K562 (cell line): ENCODE measurements around the gene LDLRAD1. TPM values are rescaled to one million over a fixed set of nuclear protein-coding genes. Genes with fewer than 3 reads are reported as not detected.

Experiments
- ARID1B ChIP-seq: fragments of 450-650 bp; IDR thresholded peaks from 2 replicates; pipeline ENCODE4 v1.6.1; 2016; ENCODE audit warnings: antibody characterized with exemption, mild to moderate bottlenecking, inconsistent platforms
- ARNT ChIP-seq, 2 experiments: fragments of 450-650 bp; IDR thresholded peaks; 2 replicates each; pipeline ENCODE4 v1.6.1; 2016; ENCODE audit warnings: mild to moderate bottlenecking in 1 of 2
- ATF4 ChIP-seq: fragments of 450-650 bp; formaldehyde crosslinking; IDR thresholded peaks from 2 replicates; pipeline ENCODE4 v1.4.0; 2022; ENCODE audit warnings: mild to moderate bottlenecking, moderate library complexity
- BDP1 ChIP-seq: IDR thresholded peaks from 3 replicates; pipeline ENCODE4 v1.6.1; 2011; ENCODE audit not compliant: insufficient read length, insufficient read depth
- CBFA2T3 ChIP-seq: fragments of 450-650 bp; IDR thresholded peaks from 2 replicates; pipeline ENCODE4 v1.6.1; 2017
- CBX2 ChIP-seq: fragments of 200-600 bp; sonication (generic); IDR thresholded peaks from one replicate; pipeline ENCODE4 v1.6.1; 2012; ENCODE audit warnings: mild to moderate bottlenecking, low read length, inconsistent platforms; ENCODE audit not compliant: insufficient read depth, poor library complexity, severe bottlenecking
- COPS2 ChIP-seq: fragments of 450-650 bp; conservative IDR thresholded peaks from 2 replicates; pipeline ENCODE4 v1.6.1; 2016; ENCODE audit warnings: mild to moderate bottlenecking, moderate library complexity
- CREB1 ChIP-seq, 2 experiments: sonication (generic) in 1 of 2; formaldehyde crosslinking in 1 of 2; IDR thresholded peaks; 2 replicates each; pipeline versions ENCODE4 v1.6.1 to v1.8.0; 2012 to 2022; ENCODE audit warnings: inconsistent platforms in 1 of 2, mild to moderate bottlenecking in 1 of 2, missing genetic modification reagents in 1 of 2, moderate library complexity in 1 of 2
- CREB3L1 ChIP-seq: fragments of 450-650 bp; IDR thresholded peaks from 2 replicates; pipeline ENCODE4 v1.6.1; 2014; ENCODE audit warnings: low read depth, mild to moderate bottlenecking, moderate library complexity, borderline replicate concordance
- E2F1 ChIP-seq: sonication (generic); formaldehyde crosslinking; IDR thresholded peaks from 2 replicates; pipeline ENCODE4 v1.8.1; 2023; ENCODE audit warnings: mild to moderate bottlenecking, missing genetic modification reagents, moderate library complexity
- ESRRB ChIP-seq: fragments of 250-450 bp; sonication (Bioruptor Pico); IDR thresholded peaks from 2 replicates; pipeline ENCODE4 v1.5.0; 2020; ENCODE audit warnings: mild to moderate bottlenecking, moderate library complexity, borderline replicate concordance
- FOXJ2 ChIP-seq: fragments of 200-800 bp; sonication (Bioruptor generic); IDR thresholded peaks from 2 replicates; pipeline ENCODE4 v1.6.1; 2016; ENCODE audit warnings: missing genetic modification characterization, missing compliant biosample characterization
- KDM2B ChIP-seq: fragments of 250-450 bp; sonication (Bioruptor Pico); IDR thresholded peaks from 2 replicates; pipeline ENCODE4 v1.8.0; 2021; ENCODE audit warnings: mild to moderate bottlenecking, moderate library complexity
- NBN ChIP-seq: fragments of 450-650 bp; IDR thresholded peaks from 2 replicates; pipeline ENCODE4 v1.6.1; 2016; ENCODE audit warnings: low read depth, mild to moderate bottlenecking
- NCOA6 ChIP-seq: fragments of 450-650 bp; IDR thresholded peaks from 2 replicates; pipeline ENCODE4 v1.6.1; 2017; ENCODE audit warnings: mild to moderate bottlenecking
- NFIC ChIP-seq: fragments of 450-650 bp; IDR thresholded peaks from 2 replicates; pipeline ENCODE4 v1.6.1; 2017; ENCODE audit warnings: mild to moderate bottlenecking, inconsistent platforms
- POLR2G ChIP-seq: fragments of 200-400 bp; formaldehyde crosslinking; IDR thresholded peaks from 2 replicates; pipeline ENCODE4 v1.6.1; 2017; ENCODE audit warnings: low read depth, mild to moderate bottlenecking, antibody characterized with exemption, low read length, moderate library complexity
- RAD51 ChIP-seq: fragments of 450-650 bp; IDR thresholded peaks from 2 replicates; pipeline ENCODE4 v1.7.1; 2016; ENCODE audit warnings: low read depth, mild to moderate bottlenecking, borderline replicate concordance
- SMARCA4 ChIP-seq: fragments of 450-650 bp; IDR thresholded peaks from 2 replicates; pipeline ENCODE4 v1.6.1; 2016
- SNAPC5 ChIP-seq: fragments of 250-450 bp; sonication (Bioruptor Pico); IDR thresholded peaks from 2 replicates; pipeline ENCODE4 v1.8.0; 2021; ENCODE audit warnings: moderate library complexity, mild to moderate bottlenecking, inconsistent platforms
- STAG1 ChIP-seq: sonication (generic); formaldehyde crosslinking; IDR thresholded peaks from 2 replicates; pipeline ENCODE4 v1.5.0; 2020; ENCODE audit warnings: missing genetic modification reagents, borderline replicate concordance
- TBL1XR1 ChIP-seq, 2 experiments: IDR thresholded peaks; 2 replicates each; pipeline ENCODE4 v1.6.1; 2012; ENCODE audit warnings: improper control_type of control experiment in 2 of 2, low read length in 2 of 2, mild to moderate bottlenecking in 1 of 2
- TCF15 ChIP-seq: fragments of 250-450 bp; sonication (Bioruptor Pico); IDR thresholded peaks from 2 replicates; pipeline ENCODE4 v1.8.0; 2022; ENCODE audit warnings: moderate library complexity, mild to moderate bottlenecking, inconsistent platforms
- U2AF1 ChIP-seq: fragments of 200-400 bp; formaldehyde crosslinking; optimal IDR thresholded peaks from 2 replicates; pipeline ENCODE3; 2017; ENCODE audit warnings: mild to moderate bottlenecking, low read depth, low read length, moderate library complexity
- ZNF589 ChIP-seq: fragments of 200-800 bp; sonication (Bioruptor generic); IDR thresholded peaks from 2 replicates; pipeline ENCODE4 v1.6.1; 2016; ENCODE audit warnings: low read depth, missing genetic modification characterization, missing compliant biosample characterization
- ZNF79 ChIP-seq: fragments of 250-450 bp; sonication (Bioruptor Pico); IDR thresholded peaks from 2 replicates; pipeline ENCODE4 v1.4.0; 2020; ENCODE audit warnings: low read depth, mild to moderate bottlenecking, moderate library complexity
- polyA plus RNA-seq, 8 experiments: library from polyadenylated mRNA; depleted of rRNA in 4 of 8; stranded (reverse) in 5 of 8; unstranded in 3 of 8; fragments of >200 nt; fragmentation: Nextera tagmentation in 2 of 8; fragmentation: Illumina TruSeq in 1 of 8; extraction: Ambion mirVana in 2 of 8; extraction: Trizol in 1 of 8; gene quantifications; 2 replicates each; pipeline versions ENCODE4 v1.2.1 to v1.2.3, GENCODE V29; 2011 to 2014; ENCODE audit warnings: inconsistent platforms in 1 of 8, missing spikeins in 1 of 8
- total RNA-seq, 7 experiments: library from RNA; depleted of rRNA in 6 of 7; stranded (reverse); fragments of >200 nt in 6 of 7; fragmentation: Illumina TruSeq in 2 of 7; extraction: Trizol in 2 of 7; gene quantifications; 2 replicates each; pipeline versions ENCODE4 v1.2.1 to v1.2.3, GENCODE V29; 2011 to 2021; ENCODE audit warnings: low replicate concordance in 1 of 7

LDLRAD1 gene
- total and polyA plus RNA-seq, 9 of the 15 experiments (the other 6 are each of a cell fraction or from before 2014, with no cell fraction given), result not detected

GRCh38 chr1:54054438-54054749 lies 36.4 kb upstream of the LDLRAD1 start (continued):
- TF ChIP-seq RAD51 (no peak), U2AF1 (no peak), TBL1XR1 (IDR thresholded peaks at IDR 0.05; ENCODE audit: low read length in 2 of 2) (no peak), ZNF79 (CRISPR knock-in tag) (no peak), STAG1 (CRISPR knock-in tag) (no peak), CREB3L1 (peak; percentile 23; the same call in 1 of the 2 replicates), POLR2G (no peak), TCF15 (no peak), COPS2 (no peak), NCOA6 (no peak), CBX2 (no peak), NBN (0 out of 2 replicates have a peak, but pooled peaks have one; percentile 14), SMARCA4 (peak; percentile 73), ZNF589 (CRISPR knock-in tag) (no peak), CREB1 (IDR thresholded peaks at IDR 0.05) (no peak), CREB1 (CRISPR knock-in tag; IDR thresholded peaks at IDR 0.05) (no peak), E2F1 (CRISPR knock-in tag) (no peak), CBFA2T3 (peak; percentile 88), ESRRB (no peak), SNAPC5 (no peak), ARNT (IDR thresholded peaks at IDR 0.05) (peak in 1 of 2 experiments; percentile 96; a peak in 1 of 4 replicates), NFIC (no peak), KDM2B (CRISPR knock-in tag) (no peak), ATF4 (no peak), FOXJ2 (tag) (no peak), ARID1B (peak; percentile 85), BDP1 (no peak)
